ENCODE results near the gene ADAMTS17.

Gene ADAMTS17

GRCh38 chr15:100134089-100134583, 207.6 kb downstream of the ADAMTS17 start:
- no peak for DNase-seq (ENCODE audit: low read depth)

- DNase-seq (ENCODE audit: low read depth): no peak
Observed at GRCh38 chr15:100133001-100133400, 208.8 kb downstream of the ADAMTS17 start.

GRCh38 chr15:100132309-100132708, 209.5 kb downstream of the ADAMTS17 start:
- no peak for DNase-seq (ENCODE audit: low read depth)

- no peak for DNase-seq (ENCODE audit: low read depth)
Observed at GRCh38 chr15:100131321-100132224, 210.2 kb downstream of the ADAMTS17 start.

GRCh38 chr15:100129677-100130076, 212.1 kb downstream of the ADAMTS17 start:
- no peak for DNase-seq (ENCODE audit: low read depth)

- no peak for DNase-seq (ENCODE audit: low read depth)
Observed at GRCh38 chr15:100125401-100126191, 216.2 kb downstream of the ADAMTS17 start.

- DNase-seq (ENCODE audit: low read depth): no peak
Observed at GRCh38 chr15:100124936-100125335, 216.8 kb downstream of the ADAMTS17 start.

- DNase-seq (ENCODE audit: low read depth): no peak
Observed at GRCh38 chr15:100124361-100124760, 217.4 kb downstream of the ADAMTS17 start.

GRCh38 chr15:100123611-100124010, 218.2 kb downstream of the ADAMTS17 start:
- no peak for DNase-seq (ENCODE audit: low read depth)

- DNase-seq (ENCODE audit: low read depth): no peak
Observed at GRCh38 chr15:100121285-100121684, 220.5 kb downstream of the ADAMTS17 start.

GRCh38 chr15:100120111-100120510, 221.7 kb downstream of the ADAMTS17 start:
- DNase-seq (ENCODE audit: low read depth): no peak

GRCh38 chr15:100118546-100118945, 223.2 kb downstream of the ADAMTS17 start:
- DNase-seq (ENCODE audit: low read depth): no peak

GRCh38 chr15:100116416-100117190, 225.2 kb downstream of the ADAMTS17 start:
- DNase-seq (ENCODE audit: low read depth): no peak

- DNase-seq (ENCODE audit: low read depth): no peak
Observed at GRCh38 chr15:100115711-100116090, 226.1 kb downstream of the ADAMTS17 start.

- no peak for DNase-seq (ENCODE audit: low read depth)
Observed at GRCh38 chr15:100115066-100115710, 226.6 kb downstream of the ADAMTS17 start.

- no peak for DNase-seq (ENCODE audit: low read depth)
Observed at GRCh38 chr15:100114571-100114970, 227.2 kb downstream of the ADAMTS17 start.

- DNase-seq (ENCODE audit: low read depth): no peak
Observed at GRCh38 chr15:100114100-100114499, 227.7 kb downstream of the ADAMTS17 start.

- DNase-seq (ENCODE audit: low read depth): no peak
Observed at GRCh38 chr15:100113351-100114080, 228.3 kb downstream of the ADAMTS17 start.

- no peak for DNase-seq (ENCODE audit: low read depth)
Observed at GRCh38 chr15:100112636-100113305, 229.0 kb downstream of the ADAMTS17 start.

GRCh38 chr15:100112061-100112420, 229.7 kb downstream of the ADAMTS17 start:
- no peak for DNase-seq (ENCODE audit: low read depth)

Data from fibroblast of gingiva (primary cell).